Cerebellar nuclear complex (tissue), 1 donor: ENCODE measurements around the gene RASSF10.

Source experiments
- DNase-seq, 2 experiments: peaks; one replicate each; lab custom pipeline; 2025; lab: John Stamatoyannopoulos, UW

RASSF10 gene

DNA sequence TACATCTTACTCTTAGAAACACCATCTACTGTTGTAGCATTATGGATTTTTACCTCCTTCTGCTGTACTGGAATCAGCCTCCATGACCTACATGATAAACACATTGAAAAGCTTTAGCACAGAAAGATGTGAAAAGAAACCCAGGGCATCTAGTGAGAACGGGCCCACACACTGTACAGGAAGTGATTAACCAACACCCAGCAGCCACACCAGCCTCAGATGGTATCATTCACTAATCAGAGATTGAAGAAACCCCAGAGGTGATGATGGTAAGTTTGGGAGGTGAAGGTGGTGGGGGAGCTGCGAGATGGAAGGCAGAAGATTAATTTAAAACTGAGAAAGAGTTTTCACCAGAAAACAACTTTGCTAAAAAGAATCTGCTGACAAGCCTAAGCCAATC is 46.1 kb downstream of the RASSF10 start:
- no peak for DNase-seq

DNA sequence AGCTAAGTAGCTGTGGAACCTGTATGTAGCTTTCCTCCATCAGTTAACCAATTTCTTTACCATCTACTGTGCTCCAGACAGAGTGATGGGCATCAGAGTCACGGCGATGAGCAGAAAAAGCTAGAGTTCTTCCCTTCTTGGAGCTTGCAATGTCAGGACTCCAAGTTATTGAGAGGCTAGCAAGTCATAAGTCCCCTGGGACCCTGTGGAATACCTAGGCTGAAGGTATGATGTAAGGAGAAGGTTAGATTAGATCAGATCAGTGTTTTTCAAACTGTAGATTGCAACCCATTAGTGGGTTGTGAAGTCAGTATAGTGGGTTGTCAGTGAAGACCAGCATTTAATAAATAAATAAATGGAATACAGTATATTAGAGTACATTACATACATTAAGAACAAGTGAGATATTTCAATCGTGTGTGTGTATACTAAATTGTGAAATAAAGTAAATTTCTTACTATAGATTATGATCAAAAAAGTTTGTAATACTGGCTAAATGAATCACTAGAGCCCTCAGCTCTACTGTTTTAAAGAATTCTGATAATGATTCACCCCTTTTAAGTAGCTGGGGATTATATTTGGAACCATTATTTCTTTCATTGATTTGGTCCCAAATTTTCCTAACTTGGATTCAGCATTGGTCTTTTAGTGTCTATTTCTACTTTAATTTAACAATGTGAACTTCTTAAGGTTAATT is 52.3 kb downstream of the RASSF10 start:
- DNase-seq, result no peak
